OCI-M2 (cell line): ENCODE results near the gene ERAL1.
"Not testable (repeated sequence)": the region's sequence is repeated elsewhere in the genome, so short reads cannot be mapped to it uniquely, and the experiment has no call there.

Experiments used
- DNase-seq: peaks from one replicate; lab custom pipeline; 2025; ENCODE audit not compliant: unreplicated experiment; lab: John Stamatoyannopoulos, UW

ERAL1 gene

GRCh38 chr17:28854457-28855335 lies at the start of gene ERAL1:
TSS of gene ERAL1 (plus strand) at chr17:28855016. CDS start at chr17:28855035, 19 bp downstream.
- no peak for DNase-seq

- DNase-seq: no peak
Measured at GRCh38 chr17:28807925-28808634, 46.7 kb upstream of the ERAL1 start.

- no peak for DNase-seq
Measured at GRCh38 chr17:28810437-28810836, 44.4 kb upstream of the ERAL1 start.

GRCh38 chr17:28811651-28812090 lies 43.1 kb upstream of the ERAL1 start:
- no peak for DNase-seq

GRCh38 chr17:28812091-28812747 lies 42.6 kb upstream of the ERAL1 start:
- no peak for DNase-seq

GRCh38 chr17:28812748-28813377 lies 42.0 kb upstream of the ERAL1 start:
- no peak for DNase-seq

- no peak for DNase-seq
Measured at GRCh38 chr17:28816540-28816939, 38.3 kb upstream of the ERAL1 start.

- no peak for DNase-seq
Measured at GRCh38 chr17:28818819-28819221, 36.0 kb upstream of the ERAL1 start.

- DNase-seq: no peak
Measured at GRCh38 chr17:28819582-28819981, 35.2 kb upstream of the ERAL1 start.

- no peak for DNase-seq
Measured at GRCh38 chr17:28827672-28828071, 27.1 kb upstream of the ERAL1 start.

- DNase-seq: no peak
Measured at GRCh38 chr17:28828294-28829040, 26.3 kb upstream of the ERAL1 start.

- no peak for DNase-seq
Measured at GRCh38 chr17:28834420-28834819, 20.4 kb upstream of the ERAL1 start.

GRCh38 chr17:28836541-28836940 lies 18.3 kb upstream of the ERAL1 start:
- not testable (repeated sequence) for DNase-seq

GRCh38 chr17:28839221-28839620 lies 15.6 kb upstream of the ERAL1 start:
- no peak for DNase-seq

GRCh38 chr17:28841901-28842281 lies 12.9 kb upstream of the ERAL1 start:
- no peak for DNase-seq

GRCh38 chr17:28842282-28843012 lies 12.4 kb upstream of the ERAL1 start, which contains the start of gene FAM222B:
TSS of gene FAM222B (minus strand) at chr17:28842790. CDS start at chr17:28766667, 76,123 bp downstream.
- no peak for DNase-seq

GRCh38 chr17:28843816-28844148 lies 11.0 kb upstream of the ERAL1 start:
- no peak for DNase-seq

- no peak for DNase-seq
Measured at GRCh38 chr17:28846231-28846630, 8.6 kb upstream of the ERAL1 start.

GRCh38 chr17:28846699-28847098 lies 8.1 kb upstream of the ERAL1 start:
- not testable (repeated sequence) for DNase-seq

GRCh38 chr17:28848667-28849066 lies 6.1 kb upstream of the ERAL1 start:
- not testable (repeated sequence) for DNase-seq
